Activated T-cell treated with anti-CD3 and anti-CD28 coated beads, Interleukin-2, amount 50 U/mL, for 72 hours (primary cell): Measurements from ENCODE around the gene DIAPH3. TPM values are rescaled to one million over a fixed set of nuclear protein-coding genes. Genes with fewer than 3 reads are reported as not detected.

Source experiments
- ATAC-seq, 2 donors: fragments of 150-1000 bp; cut with Tn5 transposase; replicated peaks in 1 of 2; 2 replicates each; pipeline ENCODE4 v1.10.0; 2021; ENCODE audit warnings: moderate library complexity in 2 of 2, mild to moderate bottlenecking in 1 of 2
- DNase-seq, 2 donors: peaks; one replicate each; pipeline ENCODE4 v3.0.0; 2021 to 2022; ENCODE audit warnings: mixed read lengths in 1 of 2
- H3K27ac Mint-ChIP-seq: one replicate; pipeline ENCODE4 v1.8.0; 2022; ENCODE audit warnings: mild to moderate bottlenecking, moderate library complexity, mixed read lengths
- H3K27me3 Mint-ChIP-seq: one replicate; pipeline ENCODE4 v1.8.0; 2022; ENCODE audit warnings: low read depth, mixed read lengths
- H3K36me3 Mint-ChIP-seq, 2 donors: one replicate each; pipeline ENCODE4 v1.8.0; 2022; ENCODE audit warnings: mixed read lengths in 2 of 2, mild to moderate bottlenecking in 1 of 2; ENCODE audit not compliant: insufficient read depth in 2 of 2
- H3K4me1 Mint-ChIP-seq: one replicate; pipeline ENCODE4 v1.8.0; 2022; ENCODE audit warnings: low read depth, mixed read lengths
- H3K4me3 Mint-ChIP-seq, 2 donors: one replicate each; pipeline ENCODE4 v1.8.0; 2022; ENCODE audit warnings: mild to moderate bottlenecking in 2 of 2, mixed read lengths in 2 of 2, moderate library complexity in 2 of 2
- H3K9me3 Mint-ChIP-seq, 2 donors: one replicate each; pipeline ENCODE4 v1.8.0; 2022; ENCODE audit warnings: mixed read lengths in 2 of 2
- total RNA-seq, 2 donors: library from RNA; stranded (reverse); gene quantifications; one replicate each; pipeline ENCODE4 v1.2.3, GENCODE V29; 2022

DIAPH3 gene
- total RNA-seq, 2 donors from 2014 or later: 28.5 to 30.8 TPM

DNA sequence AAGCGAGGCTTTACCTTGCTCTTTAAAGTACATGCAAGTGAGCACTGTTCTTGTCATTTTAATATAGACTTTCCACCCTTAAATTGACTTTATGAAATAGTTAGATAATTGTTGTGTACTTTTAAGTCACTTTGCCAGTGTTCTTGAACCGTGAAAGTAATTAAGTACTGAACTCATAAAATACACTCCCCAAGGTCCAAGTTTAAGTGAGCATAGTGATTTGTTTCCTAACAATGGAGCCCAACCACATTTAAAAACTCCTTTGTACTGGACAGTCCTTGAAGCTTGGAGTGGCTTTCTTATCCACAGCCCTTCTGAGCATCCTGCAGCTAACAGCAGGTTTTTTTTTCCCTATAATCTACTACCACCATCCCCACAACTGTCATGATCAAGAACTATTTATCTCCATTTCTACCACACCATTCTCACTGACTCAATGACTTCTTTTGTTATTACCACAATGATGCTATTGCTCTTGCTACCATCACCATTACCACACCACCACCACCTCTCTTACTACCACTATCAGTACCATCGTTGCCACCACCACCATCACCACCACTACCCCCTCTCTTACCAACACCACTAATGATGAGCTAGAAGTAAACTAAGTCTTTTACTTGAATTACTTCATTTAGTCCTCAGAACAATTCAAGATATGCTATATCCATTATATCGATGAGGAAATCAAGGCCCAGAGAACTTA lies 452.6 kb downstream of the DIAPH3 start:
- peak; percentile 41 to 60 for ATAC-seq
- no peaks in the 10 kb centered on the region for H3K4me1 Mint-ChIP-seq
- peak in 1 of 2 donors; percentile 4 for DNase-seq
- no peaks in the 10 kb centered on the region for H3K9me3 Mint-ChIP-seq
- no peak overlapping the region for H3K27ac Mint-ChIP-seq
- no peaks in the 10 kb centered on the region for H3K36me3 Mint-ChIP-seq
- no peak overlapping the region for H3K4me3 Mint-ChIP-seq
- no peaks in the 10 kb centered on the region for H3K27me3 Mint-ChIP-seq

DNA sequence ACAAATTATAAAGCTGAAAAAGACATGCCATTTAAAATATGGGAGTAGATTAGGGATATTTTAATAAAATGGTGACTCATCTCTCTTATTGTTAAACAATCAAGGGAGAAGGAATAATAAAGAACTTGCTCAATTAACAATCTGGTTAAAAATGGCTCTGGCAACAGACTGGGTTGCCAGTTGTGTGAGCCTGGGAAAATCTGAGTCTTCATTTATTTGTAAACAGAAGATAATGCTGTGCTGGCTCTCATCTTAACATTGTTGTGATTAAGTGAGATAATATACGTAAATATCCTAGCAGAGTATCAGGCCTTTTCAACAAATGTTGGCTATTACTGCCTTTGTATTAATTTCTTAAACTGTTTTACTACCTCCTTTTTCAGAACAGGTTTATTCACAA lies 453.3 kb downstream of the DIAPH3 start:
- H3K4me1 Mint-ChIP-seq: no peaks in the 10 kb centered on the region
- ATAC-seq (no peak), DNase-seq (no peak)
- no peaks in the 10 kb centered on the region for H3K36me3 Mint-ChIP-seq
- H3K9me3 Mint-ChIP-seq: no peaks in the 10 kb centered on the region
- H3K4me3 Mint-ChIP-seq: no peak overlapping the region
- no peak overlapping the region for H3K27ac Mint-ChIP-seq
- no peaks in the 10 kb centered on the region for H3K27me3 Mint-ChIP-seq

DNA sequence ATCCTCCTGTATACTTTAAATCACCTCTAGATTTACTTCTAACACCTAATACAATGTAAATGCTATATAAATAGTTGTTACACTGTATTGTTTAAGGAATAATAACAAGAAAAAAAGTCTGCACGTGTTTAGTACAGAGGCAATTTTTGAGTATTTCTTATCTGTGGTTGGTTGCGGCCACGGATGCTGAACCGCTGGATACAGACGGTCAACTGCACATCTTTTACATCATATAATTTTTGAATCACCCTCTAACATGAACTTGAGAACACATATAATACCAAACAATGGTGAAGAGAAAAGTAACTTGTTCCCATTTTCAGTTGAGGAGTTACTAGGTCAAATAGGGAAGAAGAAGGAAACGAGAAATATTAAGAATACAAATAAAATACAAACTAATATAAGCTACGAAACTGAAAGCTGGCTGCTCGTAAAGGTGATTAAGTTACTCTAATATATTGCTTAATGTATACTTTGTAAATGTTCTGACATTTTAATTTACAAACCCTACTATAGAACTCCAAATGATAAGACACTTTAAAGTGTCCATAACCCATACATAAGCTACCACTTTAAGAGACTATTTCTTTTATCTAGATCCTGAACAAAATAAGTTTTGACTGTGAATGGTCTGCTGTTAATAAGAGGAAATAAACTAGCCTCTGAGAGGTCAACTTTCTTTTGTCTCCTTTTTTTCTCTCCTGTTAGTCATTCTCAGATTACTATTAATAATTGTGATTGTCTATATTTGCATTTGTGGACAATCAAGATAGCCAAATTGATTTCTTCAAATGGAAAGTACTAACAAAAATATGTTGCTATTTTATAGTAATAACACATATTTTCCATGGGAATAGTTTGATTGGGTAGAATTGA lies 457.4 kb downstream of the DIAPH3 start:
- H3K9me3 Mint-ChIP-seq: no peaks in the 10 kb centered on the region
- H3K27ac Mint-ChIP-seq: no peak overlapping the region
- H3K27me3 Mint-ChIP-seq: no peaks in the 10 kb centered on the region
- no peak overlapping the region for H3K4me3 Mint-ChIP-seq
- H3K36me3 Mint-ChIP-seq: no peaks in the 10 kb centered on the region
- DNase-seq (no peak), ATAC-seq (no peak)
- peaks cover 6% of the 10 kb centered on the region for H3K4me1 Mint-ChIP-seq

DNA sequence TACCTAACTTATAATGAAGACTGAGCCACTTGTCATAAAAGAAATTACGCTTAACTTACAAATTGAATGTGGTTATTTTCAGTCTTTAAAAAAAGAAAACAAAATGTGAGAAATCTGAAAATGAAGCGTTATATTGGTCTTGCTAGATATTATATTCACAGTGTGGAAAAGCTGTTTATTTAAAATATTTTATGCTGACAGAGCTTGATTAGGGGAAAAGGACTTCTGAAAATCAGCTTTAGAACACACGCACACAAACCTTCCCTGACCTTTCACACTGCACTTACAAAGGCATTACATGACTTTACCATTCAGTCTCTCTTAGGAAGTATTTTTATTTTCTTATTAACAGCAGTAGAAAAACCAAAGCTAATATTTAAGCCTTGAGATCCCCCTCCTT lies 461.5 kb downstream of the DIAPH3 start:
- Mint-ChIP-seq H3K27ac (no peak overlapping the region), H3K4me1 (peaks cover 6% of the 10 kb centered on the region), H3K36me3 (no peaks in the 10 kb centered on the region), H3K27me3 (no peaks in the 10 kb centered on the region), H3K4me3 (no peak overlapping the region), H3K9me3 (no peaks in the 10 kb centered on the region)
- DNase-seq (no peak), ATAC-seq (no peak)

DNA sequence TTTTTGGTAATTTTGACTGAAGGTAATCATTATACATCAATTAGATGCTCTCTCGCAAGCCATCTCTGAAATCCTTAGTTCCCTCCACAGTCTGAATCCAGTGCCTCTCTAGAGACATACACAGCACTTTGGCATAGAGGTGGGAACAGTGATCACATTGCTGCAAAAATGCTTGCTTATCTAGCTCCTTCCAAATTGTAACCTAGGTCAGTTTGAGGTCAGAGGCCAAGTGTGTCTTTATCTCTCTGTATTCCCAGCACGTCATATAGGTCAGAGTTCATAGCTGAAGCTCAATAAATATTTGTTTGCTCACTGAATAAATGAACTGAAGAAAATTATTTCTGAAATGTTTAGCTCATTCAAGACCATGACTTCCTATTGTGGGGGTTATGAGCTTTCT lies 462.5 kb downstream of the DIAPH3 start:
- Mint-ChIP-seq H3K27ac (no peak overlapping the region), H3K36me3 (no peaks in the 10 kb centered on the region), H3K9me3 (no peaks in the 10 kb centered on the region), H3K27me3 (no peaks in the 10 kb centered on the region), H3K4me1 (peaks cover 6% of the 10 kb centered on the region), H3K4me3 (no peak overlapping the region)
- ATAC-seq (no peak), DNase-seq (no peak)

DNA sequence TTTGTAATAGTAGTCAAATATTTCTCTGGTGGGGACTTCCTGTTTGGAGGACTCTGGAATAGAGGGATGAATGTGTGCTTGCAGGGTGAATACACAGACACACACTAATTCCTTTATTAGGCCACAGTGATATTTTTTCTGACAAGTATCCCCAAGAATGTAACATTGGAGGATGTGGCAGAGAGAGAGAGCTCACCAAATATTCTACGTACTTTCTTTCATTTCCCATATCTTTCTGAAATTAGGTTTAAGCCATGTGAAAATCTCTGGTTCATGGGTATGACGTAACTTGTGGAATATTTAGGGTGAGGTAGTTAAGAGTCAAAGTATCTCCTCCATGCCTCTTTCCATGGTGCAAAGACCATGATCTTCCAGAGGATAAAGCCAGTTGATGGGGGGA lies 463.4 kb downstream of the DIAPH3 start:
- no peaks in the 10 kb centered on the region for H3K9me3 Mint-ChIP-seq
- H3K36me3 Mint-ChIP-seq: no peaks in the 10 kb centered on the region
- H3K27me3 Mint-ChIP-seq: no peaks in the 10 kb centered on the region
- ATAC-seq (no peak), DNase-seq (no peak)
- peaks cover 6% of the 10 kb centered on the region for H3K4me1 Mint-ChIP-seq
- no peak overlapping the region for H3K27ac Mint-ChIP-seq
- H3K4me3 Mint-ChIP-seq: no peak overlapping the region

DNA sequence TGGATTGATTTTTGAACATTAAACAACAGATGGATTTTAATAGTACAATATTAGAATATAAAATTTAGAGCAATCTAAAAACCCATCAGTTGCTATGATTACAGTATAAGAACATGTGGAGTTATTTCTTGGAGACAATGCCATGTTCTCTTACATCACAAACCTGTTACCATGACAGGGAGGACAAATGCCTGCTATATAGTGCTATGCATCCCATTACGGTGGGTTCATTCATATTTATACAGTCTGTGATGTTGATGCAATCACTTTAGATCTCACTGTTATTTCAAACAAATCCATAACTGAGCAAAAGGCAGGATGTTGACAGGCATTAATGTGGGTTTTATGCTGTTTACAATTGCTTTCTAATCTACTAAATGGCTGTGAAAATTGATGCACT lies 467.5 kb downstream of the DIAPH3 start:
- H3K27ac Mint-ChIP-seq: no peak overlapping the region
- H3K9me3 Mint-ChIP-seq: no peaks in the 10 kb centered on the region
- no peaks in the 10 kb centered on the region for H3K27me3 Mint-ChIP-seq
- H3K4me1 Mint-ChIP-seq: peaks cover 4% of the 10 kb centered on the region
- no peak for ATAC-seq
- no peaks in the 10 kb centered on the region for H3K36me3 Mint-ChIP-seq
- H3K4me3 Mint-ChIP-seq: no peak overlapping the region
- DNase-seq: no peak

DNA sequence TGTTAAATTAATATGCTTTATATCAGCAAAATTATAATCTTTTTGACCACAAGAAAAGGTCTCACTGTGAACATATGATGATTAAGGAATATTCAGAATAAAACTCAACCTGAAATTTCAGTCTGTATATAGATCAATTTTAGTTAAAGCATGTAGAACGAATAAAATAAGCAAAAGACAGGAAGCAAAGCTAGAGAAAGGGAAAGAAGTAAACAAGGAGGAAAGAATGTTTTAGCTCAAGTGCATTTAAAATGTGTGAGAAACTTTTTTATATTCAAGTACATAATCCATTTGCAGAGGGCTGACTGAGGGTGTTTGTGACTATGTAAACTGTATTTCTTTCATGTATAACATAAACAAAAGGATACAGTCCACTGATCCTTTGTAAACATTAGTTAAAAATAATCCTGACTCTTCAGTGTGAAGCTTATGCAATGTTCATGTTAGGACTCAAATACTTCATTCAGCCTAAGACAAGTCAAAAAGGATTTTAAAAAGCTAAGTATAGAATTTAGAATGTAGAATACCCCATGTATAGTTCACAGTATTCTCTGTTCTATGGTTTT lies 472.1 kb downstream of the DIAPH3 start:
- Mint-ChIP-seq H3K27ac (no peak overlapping the region), H3K27me3 (no peaks in the 10 kb centered on the region), H3K4me3 (no peak overlapping the region), H3K4me1 (peaks cover 5% of the 10 kb centered on the region), H3K36me3 (no peaks in the 10 kb centered on the region), H3K9me3 (no peaks in the 10 kb centered on the region)
- ATAC-seq (no peak), DNase-seq (no peak)

DNA sequence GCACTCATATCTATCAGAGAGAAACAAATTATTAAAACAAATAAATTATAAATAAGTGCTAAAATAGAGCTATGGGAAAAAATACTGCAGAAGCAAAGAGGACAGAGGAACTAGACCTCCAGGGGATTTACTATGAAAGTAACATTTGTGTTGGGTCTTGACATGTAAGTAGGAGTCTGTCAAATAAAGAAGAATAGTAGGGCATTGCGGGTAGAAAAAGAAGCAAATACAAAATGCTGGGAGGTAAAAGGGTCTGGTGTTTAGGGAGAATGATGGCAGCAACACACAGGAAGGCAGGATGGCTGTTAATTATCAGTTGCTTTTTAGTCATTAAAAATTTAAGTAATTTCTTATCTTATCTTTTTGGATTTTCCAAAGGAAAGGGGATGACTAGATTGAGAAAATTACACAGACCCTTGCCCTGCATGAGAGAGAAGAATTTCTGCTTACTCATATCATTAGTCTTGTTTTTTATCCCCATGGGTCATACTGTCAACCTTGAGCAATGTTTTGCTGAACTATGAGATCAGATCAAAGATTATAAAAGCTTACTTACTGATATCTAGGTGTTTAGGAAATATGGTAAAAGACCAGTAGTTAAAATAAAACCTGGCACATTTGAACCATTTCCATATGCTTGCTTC lies 472.7 kb downstream of the DIAPH3 start:
- ATAC-seq (no peak), DNase-seq (no peak)
- Mint-ChIP-seq H3K9me3 (no peaks in the 10 kb centered on the region), H3K36me3 (no peaks in the 10 kb centered on the region), H3K4me3 (no peak overlapping the region), H3K27ac (no peak overlapping the region), H3K4me1 (peaks cover 5% of the 10 kb centered on the region), H3K27me3 (no peaks in the 10 kb centered on the region)

DNA sequence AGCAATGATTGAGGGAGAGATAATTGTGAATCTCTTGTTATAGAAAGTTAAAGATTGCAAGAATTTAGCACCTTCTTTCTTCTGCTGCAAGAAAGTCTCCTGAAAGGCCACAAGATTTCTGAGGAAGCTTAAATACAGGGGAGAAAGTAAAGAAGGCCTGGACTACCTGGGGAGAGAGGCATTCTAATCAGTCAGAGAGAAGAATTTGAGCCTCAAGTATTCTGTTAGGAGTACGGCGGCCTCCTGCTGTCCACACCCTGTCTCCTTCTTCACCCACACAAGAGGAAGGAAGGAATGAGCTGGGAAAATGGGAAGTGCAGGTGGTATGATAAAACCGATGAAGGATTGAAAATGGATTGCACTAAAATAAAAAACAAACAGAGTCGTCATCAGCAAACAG lies 474.7 kb downstream of the DIAPH3 start:
- Mint-ChIP-seq H3K9me3 (no peaks in the 10 kb centered on the region), H3K4me1 (peaks cover 5% of the 10 kb centered on the region), H3K4me3 (no peak overlapping the region), H3K36me3 (no peaks in the 10 kb centered on the region), H3K27ac (no peak overlapping the region), H3K27me3 (no peaks in the 10 kb centered on the region)
- no peak for DNase-seq
- no peak for ATAC-seq

DNA sequence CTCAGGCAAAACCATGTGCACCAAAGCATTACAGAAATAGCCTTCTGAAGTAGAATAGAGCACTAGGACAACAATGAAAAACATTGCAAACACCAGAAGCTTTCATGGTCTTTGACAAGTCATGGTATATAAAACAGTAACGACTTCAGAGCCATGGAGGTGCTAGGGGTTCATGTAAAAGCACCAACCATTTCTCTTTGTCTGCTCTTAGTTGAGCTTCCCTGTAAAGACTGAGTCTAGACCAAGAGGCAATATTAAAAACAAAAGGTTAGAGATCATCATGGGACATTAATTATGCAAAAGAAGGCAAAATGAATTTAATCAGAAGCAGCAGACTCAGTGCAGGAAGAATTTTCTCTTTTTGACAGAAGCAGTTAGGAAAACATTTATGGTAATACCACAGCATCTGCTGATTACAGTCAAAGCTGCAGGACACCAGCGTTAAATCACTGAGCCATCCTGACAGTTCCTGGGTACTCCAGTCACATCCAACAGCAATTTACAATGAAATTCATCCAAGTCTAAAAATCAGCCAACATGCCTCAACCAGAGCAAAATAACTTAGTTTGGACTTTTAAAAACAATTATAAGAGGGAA lies 476.8 kb downstream of the DIAPH3 start:
- H3K9me3 Mint-ChIP-seq: no peaks in the 10 kb centered on the region
- ATAC-seq (no peak), DNase-seq (no peak)
- H3K36me3 Mint-ChIP-seq: no peaks in the 10 kb centered on the region
- no peak overlapping the region for H3K27ac Mint-ChIP-seq
- no peaks in the 10 kb centered on the region for H3K27me3 Mint-ChIP-seq
- H3K4me1 Mint-ChIP-seq: peaks cover 5% of the 10 kb centered on the region
- no peak overlapping the region for H3K4me3 Mint-ChIP-seq

DNA sequence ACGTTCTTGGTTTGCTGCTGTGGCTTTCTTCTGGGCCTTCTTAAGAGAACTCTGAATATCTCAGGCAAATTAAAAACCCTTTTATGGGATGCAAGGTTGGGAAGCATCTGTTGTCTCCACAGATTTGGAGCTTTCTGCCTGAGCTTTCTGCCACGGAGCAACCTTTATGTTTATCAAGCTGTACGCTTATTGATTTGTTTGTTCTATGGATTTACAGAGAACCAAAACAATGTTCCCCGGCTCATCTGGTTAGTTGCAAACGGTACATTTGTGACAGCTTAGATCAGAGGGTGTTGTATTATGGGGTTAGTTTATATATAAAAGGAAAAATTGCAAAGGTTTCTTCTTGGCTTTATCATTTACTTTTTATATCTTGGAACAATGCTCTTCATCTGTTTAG lies 479.6 kb downstream of the DIAPH3 start:
- Mint-ChIP-seq H3K36me3 (no peaks in the 10 kb centered on the region), H3K27me3 (no peaks in the 10 kb centered on the region), H3K4me3 (no peak overlapping the region), H3K9me3 (no peaks in the 10 kb centered on the region), H3K27ac (no peak overlapping the region), H3K4me1 (no peaks in the 10 kb centered on the region)
- DNase-seq (no peak), ATAC-seq (no peak)
